Transverse colon (tissue), 4 donors: Measurements from ENCODE around the gene GLS2. TPM values are rescaled to one million over a fixed set of nuclear protein-coding genes. Genes with fewer than 3 reads are reported as not detected.

ENCODE experiments used
- DNase-seq: peaks from one replicate; pipeline ENCODE4 v3.0.0-alpha.2; 2019
- H3K27ac ChIP-seq, 4 donors: fragments of 200-600 bp; sonication (generic); 2 replicates each; pipeline ENCODE4 v1.5.1; 2016 to 2018; ENCODE audit warnings: inconsistent platforms in 4 of 4
- H3K27me3 ChIP-seq: fragments of 200-600 bp; sonication (generic); 2 replicates; pipeline ENCODE4 v1.5.1; 2017; ENCODE audit warnings: inconsistent platforms
- H3K36me3 ChIP-seq, 4 donors: fragments of 200-600 bp; sonication (generic); 2 replicates each; pipeline ENCODE4 v1.5.1; 2017 to 2019; ENCODE audit warnings: inconsistent platforms in 4 of 4
- H3K4me1 ChIP-seq, 4 donors: fragments of 200-600 bp; sonication (generic); 2 replicates each; pipeline ENCODE4 v1.5.1; 2017 to 2020; ENCODE audit warnings: inconsistent platforms in 4 of 4
- H3K4me3 ChIP-seq, 4 donors: fragments of 200-600 bp; sonication (generic); 1 replicate in 1 of 4; 2 replicates in 3 of 4; pipeline versions ENCODE4 v1.5.1 to v1.6.1; 2017 to 2019; ENCODE audit warnings: inconsistent platforms in 4 of 4
- H3K9me3 ChIP-seq, 2 donors: fragments of 200-600 bp; sonication (generic); 2 replicates each; pipeline ENCODE4 v1.5.1; 2017 to 2019; ENCODE audit warnings: inconsistent platforms in 2 of 2
- CTCF ChIP-seq, 5 experiments: fragments of 200-600 bp in 3 of 5; fragments of 450-650 bp in 2 of 5; sonication (generic) in 3 of 5; IDR thresholded peaks; 1 replicate in 2 of 5; 2 replicates in 3 of 5; pipeline ENCODE4 v1.5.1; 2016 to 2017; ENCODE audit warnings: antibody characterized with exemption in 5 of 5, inconsistent platforms in 3 of 5, mild to moderate bottlenecking in 2 of 5, moderate library complexity in 1 of 5
- EP300 ChIP-seq: sonication (generic); formaldehyde crosslinking; IDR thresholded peaks from one replicate; pipeline ENCODE4 v1.6.1; 2017; ENCODE audit warnings: antibody characterized with exemption, low read depth
- POLR2A ChIP-seq: fragments of 450-650 bp; IDR thresholded peaks from one replicate; pipeline ENCODE4 v1.6.1; 2016; ENCODE audit warnings: antibody characterized with exemption, mild to moderate bottlenecking, moderate library complexity
- POLR2AphosphoS5 ChIP-seq, 3 donors: sonication (generic); formaldehyde crosslinking; IDR thresholded peaks; one replicate each; pipeline ENCODE4 v1.6.1; 2016; ENCODE audit warnings: antibody characterized with exemption in 3 of 3
- WGBS, 2 donors: methylation state at CpG; one replicate each; pipeline ENCODE4 v1.1.5; 2018; ENCODE audit warnings: low coverage in 1 of 2; 5-methylcytosine and 5-hydroxymethylcytosine counted together
- in situ Hi-C, 4 donors: fragments of 200-750 bp; cut with MboI; loops; one replicate each; pipeline versions ENCODE4 v1.15.0 to v1.15.1; 2017; ENCODE audit warnings: low sequenced_read_pairs in 3 of 4, low pct_ligation_motif_present in 1 of 4, low pct_unique_long_range_greater_than_20kb in 1 of 4
- intact Hi-C: fragments of 100-400 bp; cut with DNase I; formaldehyde crosslinking; loops from one replicate; pipeline ENCODE4 v1.15.1; 2023; ENCODE audit warnings: low total_unique reads
- total RNA-seq, 4 donors: library from RNA; depleted of rRNA; stranded (reverse); fragments of >200 nt; gene quantifications; one replicate each; pipeline ENCODE4 v1.1.0, GENCODE V29; 2016

Gene GLS2
- total RNA-seq, 4 donors from 2014 or later, result 0.41 to 0.95 TPM; not detected in 2

- Histone ChIP-seq H3K36me3 (no peaks in the 10 kb centered on the region), H3K4me3 (no peak overlapping the region), H3K27ac (no peak overlapping the region), H3K4me1 (no peaks in the 10 kb centered on the region), H3K9me3 (no peaks in the 10 kb centered on the region), H3K27me3 (no peaks in the 10 kb centered on the region)
- in situ Hi-C loops (no loop called here), intact Hi-C loops (no loop called here)
- whole genome bisulfite sequencing, 2 donors, result 88 to 93% methylated on average over 7 to 11 of the region's 11 CpGs
- TF ChIP-seq POLR2AphosphoS5 (IDR thresholded peaks at IDR 0.05), result no peak
- TF ChIP-seq POLR2A, result no peak
- no peak for TF ChIP-seq CTCF (IDR thresholded peaks at IDR 0.05)
- TF ChIP-seq EP300, result no peak
- no peak for DNase-seq
Observed at GRCh38 chr12:56437430-56438176, 50.4 kb downstream of the GLS2 start.

- 80 to 92% methylated on average over 1 to 6 of the region's 6 CpGs for WGBS, 2 donors
- Histone ChIP-seq H3K27ac (no peak overlapping the region), H3K36me3 (no peaks in the 10 kb centered on the region), H3K9me3 (no peaks in the 10 kb centered on the region), H3K4me3 (no peak overlapping the region), H3K4me1 (no peaks in the 10 kb centered on the region), H3K27me3 (no peaks in the 10 kb centered on the region)
- TF ChIP-seq POLR2AphosphoS5 (IDR thresholded peaks at IDR 0.05) (no peak), POLR2A (no peak), CTCF (IDR thresholded peaks at IDR 0.05) (no peak), EP300 (no peak)
- intact Hi-C loops (no loop called here), in situ Hi-C loops (no loop called here)
- no peak for DNase-seq
Observed at GRCh38 chr12:56434828-56435227, 53.1 kb downstream of the GLS2 start.

- WGBS, 2 donors, result 96 to 100% methylated on average over 3 of the region's 3 CpGs
- peaks cover 0 to 5% (median 0%) of the 10 kb centered on the region in 4 donors for H3K36me3 ChIP-seq
- H3K9me3 ChIP-seq, result no peaks in the 10 kb centered on the region
- H3K27me3 ChIP-seq, result no peaks in the 10 kb centered on the region
- no peak for DNase-seq
- in situ Hi-C loops (no loop called here), intact Hi-C loops (no loop called here)
- no peak overlapping the region for H3K4me3 ChIP-seq
- no peaks in the 10 kb centered on the region for H3K4me1 ChIP-seq
- TF ChIP-seq EP300, result no peak
- TF ChIP-seq POLR2A, result no peak
- no peak for TF ChIP-seq CTCF (IDR thresholded peaks at IDR 0.05)
- no peak for TF ChIP-seq POLR2AphosphoS5 (IDR thresholded peaks at IDR 0.05)
- no peak overlapping the region for H3K27ac ChIP-seq
Observed at GRCh38 chr12:56431850-56432249, 56.1 kb downstream of the GLS2 start.

- Histone ChIP-seq H3K4me3 (no peak overlapping the region), H3K4me1 (no peaks in the 10 kb centered on the region), H3K36me3 (peaks cover 0 to 5% (median 0%) of the 10 kb centered on the region in 4 donors), H3K27ac (no peak overlapping the region), H3K9me3 (no peaks in the 10 kb centered on the region), H3K27me3 (no peaks in the 10 kb centered on the region)
- DNase-seq, result no peak
- 97 to 100% methylated on average over 1 to 11 of the region's 11 CpGs for WGBS, 2 donors
- no peak for TF ChIP-seq EP300
- no peak for TF ChIP-seq CTCF (IDR thresholded peaks at IDR 0.05)
- TF ChIP-seq POLR2A, result no peak
- no peak for TF ChIP-seq POLR2AphosphoS5 (IDR thresholded peaks at IDR 0.05)
- in situ Hi-C loops, result no loop called here
- intact Hi-C loops, result no loop called here
Observed at GRCh38 chr12:56431288-56431687, 56.7 kb downstream of the GLS2 start.
